Non-pigmented ciliary epithelial cell (primary cell): ENCODE measurements around the gene CPNE7.
A peak's percentile ranks its signal among the peaks of the same experiment; 100 is the strongest.
"Not testable (repeated sequence)": the region's sequence is repeated elsewhere in the genome, so short reads cannot be mapped to it uniquely, and the experiment has no call there.

ENCODE experiments used
- DNase-seq: peaks from one replicate; pipeline ENCODE4 v3.0.0-alpha.2; 2010; ENCODE audit warnings: low read depth

Gene CPNE7

DNA sequence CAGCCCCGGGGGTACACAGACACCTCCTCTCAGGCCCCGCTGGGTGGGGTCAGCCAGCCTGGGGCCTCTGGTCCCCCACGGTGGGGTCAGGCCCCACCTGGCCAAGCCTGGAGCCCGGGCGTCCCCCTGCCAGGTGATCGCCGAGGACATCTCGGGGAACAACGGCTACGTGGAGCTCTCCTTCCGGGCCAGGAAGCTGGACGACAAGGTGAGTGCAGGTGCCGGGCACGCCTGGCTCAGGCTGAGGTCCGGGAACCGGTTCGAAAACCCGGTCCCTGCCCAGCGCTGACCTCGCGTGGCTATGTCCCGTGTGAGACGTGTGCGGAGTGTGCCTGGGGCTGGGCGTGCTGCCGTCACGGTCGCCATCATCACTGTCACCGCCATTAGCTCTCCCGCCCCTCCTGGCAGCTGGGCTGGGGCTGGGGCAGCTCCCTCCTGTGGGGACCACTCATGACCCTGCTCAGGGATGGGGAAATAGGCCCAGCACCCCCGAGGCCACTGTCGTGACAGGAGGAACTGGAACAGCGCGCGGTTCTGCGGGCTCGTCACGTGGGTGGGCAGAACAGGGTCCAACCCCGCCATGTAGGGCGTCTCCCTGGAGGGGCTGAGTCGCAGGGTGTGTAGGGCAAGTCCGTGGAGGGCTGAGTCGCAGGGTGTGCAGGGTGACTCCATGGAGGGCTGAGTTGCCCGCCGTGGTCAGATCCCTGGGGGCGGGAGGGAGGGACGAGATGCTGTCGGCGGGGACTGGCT is 8.5 kb downstream of the CPNE7 start:
- no peak for DNase-seq

DNA sequence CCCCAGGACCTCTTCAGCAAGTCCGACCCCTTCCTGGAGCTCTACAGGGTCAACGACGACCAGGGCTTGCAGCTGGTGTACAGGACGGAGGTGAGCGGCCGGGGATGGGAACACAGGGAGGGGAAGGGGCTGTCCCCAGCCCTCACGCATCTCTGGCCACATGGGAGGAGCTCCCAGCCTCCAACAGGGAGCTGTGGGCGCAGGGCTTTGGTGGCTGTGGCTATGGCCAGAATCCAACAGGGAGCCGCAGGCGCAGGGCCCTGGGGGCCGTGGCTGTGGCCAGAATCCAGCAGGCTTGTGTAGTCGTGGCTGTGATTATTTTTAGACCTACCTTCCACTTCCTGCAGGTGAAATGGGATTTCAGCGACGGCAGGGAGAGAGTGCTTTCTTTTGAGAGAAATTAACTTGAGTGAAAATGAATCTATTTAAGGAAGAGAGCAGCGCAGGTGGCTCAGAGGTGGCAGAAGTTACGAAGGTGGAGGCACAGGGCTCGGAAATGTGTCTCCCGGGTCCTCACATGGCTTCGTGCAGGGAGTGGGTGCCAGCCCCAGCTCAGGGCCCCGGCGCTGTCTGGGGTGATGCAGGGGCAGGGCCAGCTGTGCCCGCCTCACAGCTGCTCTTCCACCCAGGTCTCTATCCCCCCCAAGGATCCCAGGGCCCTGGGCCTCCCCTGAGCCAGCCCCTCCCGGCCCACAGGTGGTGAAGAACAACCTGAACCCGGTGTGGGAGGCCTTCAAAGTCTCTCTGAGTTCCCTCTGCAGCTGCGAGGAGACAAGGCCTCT is 9.4 kb downstream of the CPNE7 start:
- no peak for DNase-seq

DNA sequence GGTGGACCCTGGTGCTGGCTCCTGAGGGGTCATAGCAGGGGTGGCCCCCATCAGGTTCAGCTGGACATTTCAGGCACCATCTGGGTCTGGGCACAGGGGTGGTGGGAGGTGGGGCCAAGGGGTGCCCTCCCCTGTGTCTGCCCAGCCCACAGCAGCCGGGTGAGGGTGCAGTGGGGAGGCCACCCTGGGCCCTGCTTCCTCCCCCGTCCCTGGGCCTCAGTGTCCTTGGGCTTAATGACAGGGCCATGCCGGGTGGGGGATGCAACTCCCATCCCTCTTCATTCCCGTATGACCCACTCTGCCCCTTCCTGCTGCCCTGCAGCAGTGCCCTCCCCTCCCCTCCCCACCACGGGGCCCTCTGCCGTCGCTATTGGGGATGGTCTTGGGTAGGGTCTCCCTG is 10.7 kb downstream of the CPNE7 start:
- DNase-seq, result no peak

DNA sequence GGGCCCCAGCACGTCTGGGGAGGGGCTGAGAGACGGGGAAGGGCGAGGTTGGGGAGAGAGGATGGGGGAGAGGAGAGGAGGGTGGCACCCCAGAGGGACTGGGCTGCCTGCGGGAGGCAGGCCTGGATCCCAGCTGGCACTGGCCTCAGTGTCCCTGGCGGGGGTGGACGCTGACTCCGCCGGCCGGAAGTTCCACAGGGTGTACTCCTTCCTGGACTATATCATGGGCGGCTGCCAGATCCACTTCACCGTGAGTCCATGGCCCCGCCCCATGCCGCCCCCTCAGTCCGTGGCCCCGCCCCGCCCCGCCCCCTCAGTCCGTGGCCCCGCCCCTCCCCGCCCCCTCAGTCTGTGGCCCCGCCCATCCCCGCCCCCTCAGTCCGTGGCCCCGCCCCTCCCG is 11.3 kb downstream of the CPNE7 start:
- no peak for DNase-seq

DNA sequence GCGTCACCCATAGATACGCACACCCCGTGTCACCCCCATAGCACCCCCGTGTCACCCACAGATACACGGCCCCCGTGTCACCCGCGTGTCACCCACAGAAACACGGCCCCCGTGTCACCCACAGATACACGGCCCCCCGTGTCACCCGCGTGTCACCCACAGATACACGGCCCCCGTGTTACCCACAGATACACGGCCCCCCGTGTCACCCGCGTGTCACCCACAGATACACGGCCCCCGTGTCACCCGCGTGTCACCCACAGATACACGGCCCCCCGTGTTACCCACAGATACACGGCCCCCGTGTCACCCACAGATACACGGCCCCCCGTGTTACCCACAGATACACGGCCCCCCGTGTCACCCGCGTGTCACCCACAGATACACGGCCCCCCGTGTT is 12.1 kb downstream of the CPNE7 start:
- DNase-seq, result not testable (repeated sequence)

DNA sequence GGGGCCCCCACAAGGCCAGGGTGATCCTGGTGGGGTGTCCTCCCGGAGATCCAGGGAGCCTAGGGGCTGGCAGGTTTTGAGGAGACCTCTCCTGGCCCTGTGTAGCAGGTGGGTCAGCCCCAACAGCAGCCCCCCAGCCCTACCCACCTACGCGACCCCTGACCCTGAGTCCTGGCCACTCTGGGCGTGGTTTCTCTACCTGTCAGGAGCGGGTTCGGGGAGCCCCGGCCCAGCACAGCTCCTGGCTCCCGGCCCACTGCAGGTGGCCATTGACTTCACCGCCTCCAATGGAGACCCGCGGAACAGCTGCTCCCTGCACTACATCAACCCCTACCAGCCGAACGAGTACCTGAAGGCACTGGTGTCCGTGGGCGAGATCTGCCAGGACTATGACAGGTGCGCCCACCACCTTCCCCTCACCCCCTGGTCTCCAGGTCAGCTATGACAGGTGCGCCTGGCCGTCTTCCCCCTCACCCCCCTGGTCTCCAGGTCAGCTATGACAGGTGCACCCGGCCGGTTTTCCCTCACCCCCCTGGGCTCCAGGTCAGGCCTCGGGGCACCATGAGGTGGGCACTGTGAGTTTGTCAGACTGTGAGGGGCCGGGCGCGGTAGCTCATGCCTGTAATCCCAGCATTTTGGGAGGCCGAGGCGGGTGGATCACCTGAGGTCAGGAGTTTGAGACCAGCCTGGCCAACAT is 13.0 kb downstream of the CPNE7 start:
- no peak for DNase-seq

DNA sequence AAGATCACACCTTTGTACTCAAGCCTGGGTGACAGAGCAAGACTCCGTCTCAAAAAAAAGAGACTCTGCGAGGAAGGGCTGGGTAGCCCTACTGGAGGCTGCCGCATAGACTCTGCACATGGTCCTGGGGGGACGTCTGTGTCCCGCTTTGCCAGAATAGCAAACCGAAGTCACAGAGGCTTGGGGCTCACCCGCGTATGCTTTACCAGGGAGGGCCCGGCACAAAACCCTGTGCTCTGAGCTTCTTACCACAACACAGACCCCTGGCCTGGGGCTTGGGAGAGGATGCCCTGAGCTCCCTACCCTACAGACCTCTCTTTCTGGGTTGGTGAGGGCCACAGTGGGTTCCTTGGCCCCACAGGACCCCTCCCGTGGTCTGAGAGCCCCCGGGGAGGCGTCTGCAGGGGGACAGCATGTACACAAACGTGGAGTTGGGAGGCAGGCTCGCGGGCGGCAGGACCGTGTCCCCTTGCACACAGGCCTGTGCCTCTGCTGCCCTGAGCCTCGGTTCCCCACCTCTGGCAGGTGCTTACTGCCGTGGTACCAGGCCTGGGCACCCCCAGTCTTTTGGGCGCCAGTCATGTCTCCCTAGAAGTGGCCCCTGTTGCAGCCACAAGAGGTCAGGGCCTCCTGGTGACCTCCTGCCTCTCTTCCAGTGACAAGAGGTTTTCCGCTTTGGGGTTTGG is 13.8 kb downstream of the CPNE7 start:
- no peak for DNase-seq

DNA sequence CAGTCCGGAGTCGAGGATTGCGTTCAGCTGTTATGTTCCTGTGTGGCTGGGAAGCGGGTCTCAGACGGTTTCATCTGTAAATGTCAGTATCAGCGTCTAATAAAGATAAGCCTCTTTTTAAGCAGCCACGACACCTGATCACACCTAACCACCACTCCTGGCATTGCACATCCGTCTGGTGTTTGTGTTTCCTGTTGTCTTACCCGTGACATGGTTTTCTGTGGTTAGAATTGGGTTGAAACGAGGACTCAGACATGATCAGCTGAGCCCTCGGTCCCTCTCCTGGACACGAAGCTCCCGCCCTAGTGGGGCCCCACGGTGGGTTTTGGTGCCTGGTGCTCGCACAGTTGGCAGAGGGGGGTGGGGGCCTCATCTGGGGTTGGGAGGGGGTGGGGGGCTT is 18.3 kb downstream of the CPNE7 start:
- no peak for DNase-seq

DNA sequence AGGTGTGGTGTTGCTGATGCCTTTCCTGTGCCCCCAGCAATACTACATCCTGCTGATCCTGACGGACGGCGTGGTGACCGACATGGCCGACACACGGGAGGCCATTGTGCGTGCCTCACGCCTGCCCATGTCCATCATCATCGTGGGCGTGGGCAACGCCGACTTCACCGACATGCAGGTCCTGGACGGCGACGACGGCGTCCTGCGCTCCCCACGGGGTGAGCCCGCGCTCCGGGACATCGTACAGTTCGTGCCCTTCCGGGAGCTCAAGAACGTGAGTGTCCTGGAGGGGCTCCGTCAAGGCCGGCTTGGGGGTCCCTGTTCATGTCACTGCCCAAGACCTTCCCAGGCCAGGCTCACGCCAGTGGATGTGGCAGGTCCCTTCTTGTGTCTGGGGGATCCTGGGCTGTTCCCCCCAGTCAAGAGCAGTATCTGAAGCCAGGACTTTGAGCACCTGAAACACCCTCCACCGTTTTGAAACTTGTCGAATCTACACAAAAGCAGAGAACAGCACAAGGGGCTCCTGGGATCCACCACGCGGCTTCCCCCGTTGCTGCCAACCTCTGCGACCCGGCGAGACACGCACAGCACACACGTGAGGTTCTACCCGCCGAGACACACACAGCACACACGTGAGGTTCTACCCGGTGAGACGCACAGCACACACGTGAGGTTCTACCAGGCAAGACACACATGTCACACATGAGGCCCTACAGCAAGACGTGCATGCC is 19.9 kb downstream of the CPNE7 start:
- no peak for DNase-seq

DNA sequence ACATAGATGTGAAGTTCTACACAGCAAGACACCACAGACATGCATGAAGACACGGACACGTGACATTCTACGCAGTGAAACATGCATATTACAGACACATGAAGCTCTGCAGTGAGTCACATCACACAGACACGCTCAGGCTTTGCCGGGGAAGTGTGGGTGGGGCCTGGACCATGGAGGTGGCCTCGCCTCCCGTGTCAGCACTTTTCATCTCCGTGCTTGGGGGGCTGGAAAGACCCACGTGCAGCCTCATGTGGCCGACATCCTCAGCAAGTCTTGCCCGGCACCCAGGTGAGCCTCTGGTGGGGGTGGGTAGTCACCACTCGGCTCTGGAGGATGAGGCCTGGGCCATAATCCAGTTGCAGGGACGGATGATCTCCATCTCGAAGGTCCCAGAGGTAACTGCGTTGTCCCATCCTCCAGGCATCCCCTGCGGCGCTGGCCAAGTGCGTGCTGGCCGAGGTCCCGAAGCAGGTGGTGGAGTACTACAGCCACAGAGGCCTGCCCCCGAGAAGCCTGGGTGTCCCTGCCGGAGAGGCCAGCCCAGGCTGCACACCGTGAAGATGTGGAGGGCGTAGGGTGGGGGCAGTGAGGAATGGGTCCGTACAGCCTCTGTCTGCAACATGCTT is 20.6 kb downstream of the CPNE7 start:
- no peak for DNase-seq

DNA sequence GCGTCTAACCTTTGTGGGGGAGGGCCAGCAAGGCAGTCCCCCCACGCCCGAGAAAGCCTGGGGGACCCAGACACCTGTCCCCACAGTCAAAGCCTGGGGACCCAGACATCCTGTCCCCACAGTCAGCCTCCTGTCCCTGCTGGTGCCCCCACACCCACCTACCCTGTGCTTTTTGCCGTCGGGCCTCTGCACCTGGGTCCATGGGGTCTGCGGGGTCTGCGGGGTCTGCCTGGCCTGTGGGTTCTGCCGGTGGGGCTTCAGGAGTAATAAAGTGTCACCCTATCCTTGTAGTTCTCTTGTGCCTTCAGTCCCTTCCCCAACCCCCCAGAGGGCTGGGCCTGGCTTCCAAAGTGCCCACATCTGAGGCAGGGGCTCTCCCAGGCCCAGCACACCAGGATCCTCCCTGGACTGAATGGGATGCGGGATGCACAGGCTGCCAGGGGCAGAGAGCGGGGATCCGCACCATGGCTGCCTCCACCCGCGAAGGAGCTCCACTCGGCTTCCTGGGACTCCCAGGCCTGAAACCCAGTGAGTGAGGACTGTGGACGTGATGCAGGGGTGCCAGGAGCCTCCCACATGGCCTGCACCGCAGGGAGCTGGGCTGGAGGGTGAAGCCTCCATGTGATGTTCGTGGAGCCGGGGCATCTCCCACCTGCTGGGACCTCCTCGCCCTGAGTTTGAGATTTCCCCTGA is 21.5 kb downstream of the CPNE7 start:
- no peak for DNase-seq

DNA sequence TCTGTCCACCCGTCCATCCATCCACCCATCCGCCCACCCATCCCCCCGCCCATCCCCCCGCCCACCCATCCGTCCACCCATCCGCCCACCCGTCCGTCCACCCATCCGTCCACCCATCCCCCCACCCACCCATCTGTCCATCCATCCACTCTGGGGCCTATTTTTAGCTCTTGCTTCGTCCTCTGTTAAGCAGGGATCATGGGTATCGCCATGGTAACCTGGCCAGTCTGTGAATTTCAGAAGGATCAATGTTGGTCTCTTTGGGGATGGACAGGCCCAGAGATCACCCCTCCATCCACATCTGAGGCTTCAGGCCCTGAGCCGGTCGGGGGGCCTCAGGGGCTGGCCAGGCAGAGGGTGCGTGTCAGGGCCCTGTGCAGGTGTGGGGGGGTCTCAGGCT is 22.6 kb downstream of the CPNE7 start:
- DNase-seq, result no peak

DNA sequence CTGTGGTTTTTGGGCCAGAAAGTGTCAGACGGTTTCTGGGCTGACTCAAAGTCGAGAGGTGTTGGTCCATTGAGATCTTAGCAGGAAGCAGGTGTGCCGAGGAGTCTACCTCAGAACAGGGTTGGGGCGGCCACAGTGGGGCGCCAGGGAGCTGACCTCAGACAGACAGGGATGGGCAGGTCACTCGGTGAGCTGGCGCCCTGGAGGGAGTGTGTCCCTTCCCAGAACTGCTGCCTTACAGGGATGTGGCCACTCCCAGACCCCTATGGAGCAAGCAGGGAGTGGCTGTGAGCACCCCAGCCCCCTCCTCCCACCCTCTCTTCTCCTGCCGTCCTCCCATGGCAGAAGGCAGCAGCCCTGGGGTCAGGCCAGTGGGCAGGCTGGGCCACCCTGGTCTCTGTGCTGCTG is 23.9 kb downstream of the CPNE7 start:
- no peak for DNase-seq

DNA sequence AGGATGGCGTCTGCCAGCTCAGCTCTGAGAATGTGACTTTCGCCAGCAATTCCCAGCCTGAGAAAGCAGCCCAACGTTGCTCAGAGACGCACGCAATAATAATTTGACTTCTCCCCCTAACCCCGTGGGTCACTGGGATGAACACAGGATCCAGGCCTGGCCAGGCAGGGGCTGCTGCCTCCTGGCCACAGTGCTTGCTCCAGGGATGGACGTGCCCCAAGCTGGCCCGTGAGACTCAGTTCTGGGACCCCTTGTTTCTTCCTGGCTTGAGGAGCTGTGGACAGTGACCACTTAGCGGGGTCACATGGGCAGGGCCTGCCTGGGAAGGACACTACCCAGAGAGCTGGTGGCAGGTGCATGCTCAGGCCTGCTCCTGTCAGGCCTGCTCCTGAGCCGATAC is 24.3 kb downstream of the CPNE7 start:
- DNase-seq, result no peak

DNA sequence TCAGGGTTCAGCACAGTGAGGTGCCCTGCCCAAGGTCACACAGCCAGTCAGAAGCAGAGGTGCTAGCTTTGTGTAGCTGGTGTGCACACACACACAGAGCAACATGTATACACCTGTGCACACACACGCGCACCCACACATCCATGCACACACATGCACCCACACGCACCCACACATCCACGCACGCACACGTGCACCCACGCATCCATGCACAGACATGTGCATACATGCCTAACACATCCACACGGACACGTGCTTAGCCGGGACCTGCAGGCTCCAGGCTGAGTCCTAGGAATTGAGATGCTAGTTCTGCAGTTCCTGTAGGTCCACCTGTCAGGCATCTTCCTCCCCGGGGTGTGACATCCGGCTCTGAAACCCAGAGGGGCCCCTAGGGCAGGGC is 24.9 kb downstream of the CPNE7 start:
- no peak for DNase-seq

DNA sequence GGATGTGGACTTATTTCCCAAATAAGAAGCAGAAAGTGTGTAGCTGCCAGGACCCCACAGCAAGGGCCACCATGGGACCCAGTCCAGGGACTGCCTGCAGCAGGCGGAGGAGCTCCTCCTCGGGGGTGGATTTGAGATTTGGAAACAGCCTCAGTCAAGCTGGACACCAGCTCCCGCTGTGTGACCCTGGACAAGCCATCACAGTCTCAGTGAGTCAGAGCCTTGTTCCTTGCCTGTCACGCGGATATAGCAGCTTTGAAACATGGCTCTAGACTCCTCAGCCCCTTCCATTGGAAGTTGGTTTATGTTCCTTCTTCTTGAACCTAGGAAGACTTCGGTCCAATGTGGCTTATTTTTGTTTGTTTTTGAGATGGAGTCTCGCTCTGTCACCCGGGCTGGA is 25.4 kb downstream of the CPNE7 start:
- DNase-seq, result no peak

DNA sequence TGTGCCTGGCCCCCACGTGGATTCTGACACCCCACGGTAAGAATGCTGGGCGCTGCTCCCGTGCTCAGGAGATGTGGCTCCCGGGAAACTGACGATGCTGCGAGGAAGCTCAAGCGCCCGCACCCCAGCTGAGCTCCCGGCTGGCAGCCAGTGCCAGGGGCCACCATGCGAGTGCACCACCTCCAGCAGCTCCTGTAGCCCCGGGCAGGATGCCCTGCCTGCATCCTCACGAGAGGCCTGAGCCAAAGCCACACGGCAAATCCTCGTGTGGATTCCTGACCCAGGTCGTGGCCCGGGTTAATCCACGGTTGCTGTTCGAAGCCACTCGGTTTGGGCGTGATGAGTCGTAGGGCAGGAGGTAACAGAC is 26.3 kb downstream of the CPNE7 start:
- DNase-seq, result no peak

DNA sequence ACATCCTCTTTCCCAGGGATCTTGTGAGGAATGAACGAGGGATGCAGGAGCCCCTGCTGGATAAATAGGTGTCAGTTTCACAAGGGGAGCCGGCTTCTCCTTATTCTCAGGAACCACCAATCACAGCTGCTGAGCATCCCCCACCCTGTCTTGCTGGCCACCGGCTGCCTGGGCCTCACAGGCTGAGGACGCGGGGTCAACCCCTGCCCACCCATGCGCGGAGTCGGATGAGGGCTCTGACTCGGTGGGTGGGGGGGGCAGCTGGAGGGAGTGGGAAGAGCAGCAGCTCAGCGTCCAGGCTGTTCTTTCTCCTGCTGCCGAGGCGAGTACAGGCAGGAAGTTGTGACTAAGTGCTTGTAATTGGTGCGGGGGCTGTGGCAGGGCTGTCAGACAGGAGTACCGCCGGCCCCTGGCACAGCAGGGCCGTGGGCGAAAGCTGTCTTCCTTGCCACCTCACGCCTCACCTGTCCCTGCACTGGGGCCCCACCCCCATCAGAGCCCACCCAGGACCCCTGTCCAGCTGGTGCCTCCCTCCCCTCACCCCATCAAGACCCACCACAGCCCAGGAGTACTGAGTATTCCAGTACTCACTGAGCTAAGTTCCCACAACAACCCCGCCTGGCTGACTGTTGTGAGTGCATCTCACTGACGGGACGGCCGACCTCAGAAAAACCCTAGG is 26.9 kb downstream of the CPNE7 start:
- peak; percentile 75 for DNase-seq

DNA sequence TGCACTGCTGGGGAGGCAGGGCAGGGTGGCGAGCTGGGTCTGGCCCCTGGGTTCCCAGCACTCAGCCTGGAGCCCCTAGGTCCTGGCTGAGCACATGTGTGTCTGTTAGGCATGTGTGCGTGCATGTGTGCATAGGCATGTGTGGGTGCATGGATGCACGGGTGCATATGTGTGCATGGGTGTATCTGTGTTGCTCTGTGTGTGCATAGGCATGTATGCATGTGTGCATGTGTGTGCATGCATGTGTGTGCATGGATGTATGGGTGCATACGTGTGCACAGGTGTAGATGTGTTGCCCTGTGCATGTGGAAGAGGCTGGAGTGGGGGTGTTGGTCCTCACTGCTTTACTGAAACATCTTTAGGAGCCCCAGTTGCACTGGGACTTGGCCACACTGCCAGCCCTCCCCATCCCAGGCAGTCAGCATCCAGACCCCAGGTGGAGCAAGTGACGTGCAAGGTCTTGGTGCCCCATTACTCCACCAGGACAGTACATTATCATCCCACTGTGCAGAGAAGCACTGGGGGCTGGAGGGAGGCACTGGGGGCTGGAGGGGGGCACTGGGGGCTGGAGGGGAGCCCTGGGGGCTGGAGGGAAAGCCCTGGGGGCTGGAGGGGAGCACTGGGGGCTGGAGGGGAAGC is 27.5 kb downstream of the CPNE7 start:
- DNase-seq, result no peak

DNA sequence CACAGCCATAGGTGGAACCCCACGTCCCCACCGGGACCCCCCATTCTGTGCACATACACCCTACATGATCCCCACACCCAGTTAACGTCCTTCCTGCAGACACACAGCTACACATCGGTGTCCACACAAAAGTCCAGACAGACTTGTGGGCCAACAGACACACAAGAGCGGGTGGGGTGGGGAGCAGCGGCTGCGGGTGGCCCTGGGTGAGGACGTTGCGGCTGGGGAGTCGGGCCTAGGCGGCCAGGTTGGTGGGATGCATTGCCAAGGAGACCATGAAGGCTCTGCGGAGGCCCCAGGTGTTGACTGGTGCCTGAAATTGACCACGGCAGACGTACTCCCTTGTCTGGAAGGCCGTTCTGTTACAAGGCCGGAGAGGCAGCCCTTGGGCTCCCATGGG is 29.2 kb downstream of the CPNE7 start:
- DNase-seq, result no peak
